CD4-positive, alpha-beta T cell (primary cell): ENCODE results near the gene FBXL19. TPM values are rescaled to one million over a fixed set of nuclear protein-coding genes. Genes with fewer than 3 reads are reported as not detected.

Experiments
- ATAC-seq: fragments of 200-7000 bp; cut with Tn5 transposase; one replicate; pipeline ENCODE4 v1.10.0; 2022; ENCODE audit warnings: mild to moderate bottlenecking; ENCODE audit not compliant: poor library complexity
- CTCF ChIA-PET: fragments of 350-600 bp; sonication (Branson Sonifier 250); formaldehyde crosslinking; loops from one replicate; lab custom pipeline; 2021; ENCODE audit warnings: antibody characterized with exemption, inconsistent platforms; lab: Charles Lee
- POLR2A ChIA-PET: fragments of 350-600 bp; sonication (Branson Sonifier 250); formaldehyde crosslinking; loops from one replicate; lab custom pipeline; 2021; ENCODE audit warnings: antibody characterized with exemption, inconsistent platforms; lab: Charles Lee
- DNase-seq, 14 experiments: peaks; one replicate each; pipeline ENCODE4 v3.0.0-alpha.2; 2013 to 2020; ENCODE audit warnings: mixed read lengths in 2 of 14
- H3K27ac ChIP-seq, 2 donors: one replicate each; pipeline versions ENCODE4 v1.5.1 to v1.7.0; 2013; ENCODE audit warnings: low read length in 2 of 2, low read depth in 1 of 2, mild to moderate bottlenecking in 1 of 2
- H3K27me3 ChIP-seq, 2 experiments: 1 replicate in 1 of 2; 2 replicates in 1 of 2; pipeline versions ENCODE4 v1.6.1 to v1.7.0; 2013; ENCODE audit warnings: low read length in 2 of 2, control low read depth in 1 of 2, mild to moderate bottlenecking in 1 of 2, moderate library complexity in 1 of 2; ENCODE audit not compliant: insufficient read depth in 2 of 2, control insufficient read depth in 1 of 2
- H3K36me3 ChIP-seq: one replicate; pipeline ENCODE4 v1.6.1; 2013; ENCODE audit warnings: low read length, control low read depth; ENCODE audit not compliant: insufficient read depth
- H3K4me1 ChIP-seq: one replicate; pipeline ENCODE4 v1.6.1; 2013; ENCODE audit warnings: low read length, control low read depth; ENCODE audit not compliant: insufficient read depth
- H3K4me3 ChIP-seq: one replicate; pipeline ENCODE4 v1.5.1; 2013; ENCODE audit warnings: mild to moderate bottlenecking, low read length, moderate library complexity
- H3K9me3 ChIP-seq, 2 experiments: 1 replicate in 1 of 2; 2 replicates in 1 of 2; pipeline versions ENCODE4 v1.6.1 to v1.7.0; 2013; ENCODE audit warnings: low read length in 2 of 2, mild to moderate bottlenecking in 2 of 2, control low read depth in 1 of 2, moderate library complexity in 1 of 2; ENCODE audit not compliant: control insufficient read depth in 1 of 2, insufficient read depth in 1 of 2
- H3K27ac Mint-ChIP-seq: one replicate; pipeline ENCODE4 v1.8.0; 2020; ENCODE audit warnings: mixed read lengths
- H3K27me3 Mint-ChIP-seq: one replicate; pipeline ENCODE4 v1.8.0; 2021; ENCODE audit warnings: mixed read lengths
- H3K36me3 Mint-ChIP-seq: one replicate; pipeline ENCODE4 v1.8.0; 2021; ENCODE audit warnings: low read depth, mixed read lengths
- H3K4me1 Mint-ChIP-seq: one replicate; pipeline ENCODE4 v1.8.0; 2021; ENCODE audit warnings: low read depth, mixed read lengths
- H3K4me3 Mint-ChIP-seq: one replicate; pipeline ENCODE4 v1.8.0; 2020; ENCODE audit warnings: mild to moderate bottlenecking, mixed read lengths
- H3K9me3 Mint-ChIP-seq: one replicate; pipeline ENCODE4 v1.8.0; 2020; ENCODE audit warnings: mixed read lengths
- CTCF ChIP-seq: fragments of 200-600 bp; IDR thresholded peaks from one replicate; pipeline ENCODE4 v1.8.0; 2022; ENCODE audit warnings: antibody characterized with exemption, mild to moderate bottlenecking
- intact Hi-C, 2 experiments: fragments of 100-400 bp; cut with DNase I in 1 of 2; cut with micrococcal nuclease in 1 of 2; formaldehyde crosslinking; loops; one replicate each; pipeline versions ENCODE4 v1.15.1 to v1.9.0; 2023 to 2025; cut with DNase I, micrococcal nuclease
- microRNA-seq: library from miRNA; unstranded; fragments of <30 nt; microRNA quantifications from one replicate; pipeline ENCODE4 v1.2.0, GENCODE V29; 2021; ENCODE audit warnings: borderline microRNAs expressed, borderline replicate concordance
- total RNA-seq, 174 experiments: library from RNA in 2 of 174; stranded (reverse) in 2 of 174; gene quantifications; one replicate each; pipeline ENCODE4 v1.2.3 and lab custom pipeline; 2021 to 2026

FBXL19 gene
- total RNA-seq, 2 experiments from 2014 or later, result 7.5 to 8.9 TPM

GRCh38 chr16:30997725-30998711 lies 74.6 kb downstream of the FBXL19 start:
- Mint-ChIP-seq H3K4me1 (peaks cover 3% of the 10 kb centered on the region), H3K9me3 (no peaks in the 10 kb centered on the region), H3K27ac (no peak overlapping the region), H3K27me3 (no peaks in the 10 kb centered on the region), H3K36me3 (no peaks in the 10 kb centered on the region), H3K4me3 (peak overlapping the region; percentile 54)
- Histone ChIP-seq H3K36me3 (no peaks in the 10 kb centered on the region), H3K4me3 (peak overlapping the region; percentile 58), H3K27ac (no peak overlapping the region), H3K9me3 (no peaks in the 10 kb centered on the region), H3K27me3 (no peaks in the 10 kb centered on the region), H3K4me1 (peaks cover 13% of the 10 kb centered on the region)
- POLR2A ChIA-PET, result interaction anchor here (0.7 to 1.3 kb wide), 9 partner anchors 13 to 871 kb away, joined by 3 to 5 read pairs (median 3); partner anchors contain the start of genes ARMC5, HSD3B7, KAT8 and PYCARD
- intact Hi-C loops, result loop anchor here (1.0 to 2.0 kb wide), 2 partner anchors 37 to 144 kb away; no protein-coding TSS in a partner anchor
- DNase-seq (no peak), ATAC-seq (no peak)
- CTCF ChIA-PET, result interaction anchor here (1.0 to 1.3 kb wide), 5 partner anchors 12 to 184 kb away, joined by 3 to 5 read pairs (median 3); partner anchors contain the start of gene HSD3B7
- TF ChIP-seq CTCF, result no peak

Small RNA genes within 50 kb of the gene (microRNA-seq; reads per million reads assigned to microRNA genes)
- gene MIR4519 (0.81 reads per million), gene MIR762 (not detected)

Other genes with a start within 250 kb of the FBXL19 start
- 10 to 100 TPM; 59.5 to 60.1 TPM for gene SRCAP, start 224.4 kb upstream of the FBXL19 start, total RNA-seq
- 10 to 100 TPM; 24.8 to 25.2 TPM for gene PHKG2, start 175.1 kb upstream of the FBXL19 start, total RNA-seq
- 1 to 10 TPM; 1.7 to 2.2 TPM for gene CFAP119, start 161.5 kb upstream of the FBXL19 start, total RNA-seq
- 10 to 100 TPM; 63.0 to 65.2 TPM for gene RNF40, start 161.2 kb upstream of the FBXL19 start, total RNA-seq
- 1 to 10 TPM; 1.6 to 1.7 TPM for gene ZNF629, start 136.4 kb upstream of the FBXL19 start, total RNA-seq
- 10 to 100 TPM; 17.8 to 19.1 TPM for gene BCL7C, start 29.5 kb upstream of the FBXL19 start, total RNA-seq
- under 1 TPM in 1 of 2 experiments, not detected in 1; 0.20 TPM for gene CTF1, start 27.0 kb upstream of the FBXL19 start, total RNA-seq
- 1 to 10 TPM; 3.0 to 4.5 TPM for gene ORAI3, start 25.5 kb downstream of the FBXL19 start, total RNA-seq
- gene SETD1A, start 34.2 kb downstream of the FBXL19 start, total RNA-seq, result 10 to 100 TPM; 40.1 to 41.2 TPM
- gene HSD3B7, start 61.6 kb downstream of the FBXL19 start, total RNA-seq, result under 1 TPM in 1 of 2 experiments, not detected in 1; 0.11 TPM
- gene STX1B, start 87.1 kb downstream of the FBXL19 start, total RNA-seq, result 1 to 10 TPM; 2.9 to 3.1 TPM
- gene STX4, start 110.0 kb downstream of the FBXL19 start, total RNA-seq, result 10 to 100 TPM; 54.1 to 55.2 TPM
- gene ZNF668, start 150.7 kb downstream of the FBXL19 start, total RNA-seq, result 1 to 10 TPM; 4.5 to 6.0 TPM
- gene ZNF646, start 150.8 kb downstream of the FBXL19 start, total RNA-seq, result 10 to 100 TPM; 14.3 to 16.6 TPM
- 1 to 10 TPM; 3.5 to 3.9 TPM for gene PRSS53, start 165.4 kb downstream of the FBXL19 start, total RNA-seq
- gene VKORC1, start 171.2 kb downstream of the FBXL19 start, total RNA-seq, result 10 to 100 TPM; 19.0 to 19.2 TPM
- gene BCKDK, start 184.8 kb downstream of the FBXL19 start, total RNA-seq, result 1 to 10 TPM; 4.3 to 5.8 TPM
- gene KAT8, start 194.1 kb downstream of the FBXL19 start, total RNA-seq, result 100 to 1,000 TPM; 114 to 124 TPM
- not detected for gene PRSS8, start 212.2 kb downstream of the FBXL19 start, total RNA-seq
- gene PRSS36, start 226.5 kb downstream of the FBXL19 start, total RNA-seq, result under 1 TPM; 0.33 to 0.56 TPM